H1 (cell line): Measurements from ENCODE around the gene MAGI2. TPM values are rescaled to one million over a fixed set of nuclear protein-coding genes. Genes with fewer than 3 reads are reported as not detected.
A peak's percentile ranks its signal among the peaks of the same experiment; 100 is the strongest.

Experiments used
- CTCF ChIA-PET: fragments of 300-600 bp; sonication (Branson Sonifier 250); formaldehyde crosslinking; loops from one replicate; lab custom pipeline; 2021; ENCODE audit not compliant: partially characterized antibody; lab: Charles Lee
- POLR2A ChIA-PET: fragments of 300-600 bp; sonication (Branson Sonifier 250); formaldehyde crosslinking; loops from one replicate; lab custom pipeline; 2021; ENCODE audit warnings: inconsistent platforms; ENCODE audit not compliant: partially characterized antibody; lab: Charles Lee
- DNase-seq, 2 experiments: peaks; one replicate each; pipeline versions ENCODE4 v3.0.0 to v3.0.0-alpha.2; 2010 to 2022; ENCODE audit warnings: low spot score in 2 of 2, low read depth in 1 of 2, mixed read lengths in 1 of 2
- FAIRE-seq: peaks from 2 replicates; lab custom pipeline; 2011; peaks lifted over from hg19 to GRCh38; lab: Jason Lieb, UNC
- H2AFZ ChIP-seq: 2 replicates; pipeline ENCODE4 v1.8.1; 2012; ENCODE audit warnings: low read length, inconsistent platforms
- H2AK5ac ChIP-seq: 2 replicates; pipeline ENCODE4 v1.6.1; 2013; ENCODE audit warnings: low read depth, low read length
- H2BK120ac ChIP-seq: replicated peaks from 2 replicates; pipeline ENCODE3; 2013; ENCODE audit warnings: low read depth, low read length, inconsistent platforms
- H2BK12ac ChIP-seq: 2 replicates; pipeline ENCODE4 v1.6.1; 2013; ENCODE audit warnings: low read depth, low read length
- H2BK15ac ChIP-seq: 2 replicates; pipeline ENCODE4 v1.6.1; 2013; ENCODE audit warnings: low read length
- H2BK20ac ChIP-seq: 2 replicates; pipeline ENCODE4 v1.6.1; 2013; ENCODE audit warnings: low read length
- H2BK5ac ChIP-seq: 2 replicates; pipeline ENCODE4 v1.6.1; 2013; ENCODE audit warnings: low read depth, low read length
- H3K14ac ChIP-seq: 2 replicates; pipeline ENCODE4 v1.6.1; 2013; ENCODE audit warnings: inconsistent platforms; ENCODE audit not compliant: insufficient read length
- H3K18ac ChIP-seq: 2 replicates; pipeline ENCODE4 v1.6.1; 2013; ENCODE audit warnings: low read length; ENCODE audit errors: extremely low read depth
- H3K23ac ChIP-seq: 2 replicates; pipeline ENCODE4 v1.6.1; 2013; ENCODE audit warnings: inconsistent platforms; ENCODE audit not compliant: insufficient read length
- H3K23me2 ChIP-seq: 2 replicates; pipeline ENCODE4 v1.6.1; 2013; ENCODE audit warnings: low read depth, low read length
- H3K27ac ChIP-seq: 2 replicates; pipeline ENCODE4 v1.6.1; 2011; ENCODE audit warnings: low read depth, low read length, inconsistent platforms
- H3K27me3 ChIP-seq, 4 experiments: replicated peaks in 1 of 4; 1 replicate in 1 of 4; 2 replicates in 3 of 4; pipeline versions ENCODE4 v1.6.1 to v1.8.1; 2011 to 2013; ENCODE audit warnings: low read length in 3 of 4, mild to moderate bottlenecking in 3 of 4, inconsistent platforms in 2 of 4, mixed read lengths in 2 of 4, moderate library complexity in 1 of 4; ENCODE audit not compliant: control insufficient read depth in 3 of 4, insufficient read depth in 3 of 4; ENCODE audit errors: extremely low read depth in 1 of 4
- H3K36me3 ChIP-seq, 4 experiments: 2 replicates each; pipeline versions ENCODE4 v1.6.1 to v1.8.1; 2011 to 2013; ENCODE audit warnings: mild to moderate bottlenecking in 4 of 4, low read length in 3 of 4, moderate library complexity in 2 of 4, control low read depth in 1 of 4, inconsistent platforms in 1 of 4; ENCODE audit not compliant: insufficient read depth in 4 of 4, control insufficient read depth in 2 of 4
- H3K4ac ChIP-seq: replicated peaks from 2 replicates; pipeline ENCODE3; 2013; ENCODE audit warnings: low read length, low read depth, mixed read lengths, inconsistent platforms; ENCODE audit not compliant: insufficient read length
- H3K4me1 ChIP-seq, 4 experiments: replicated peaks in 1 of 4; 1 replicate in 1 of 4; 2 replicates in 3 of 4; pipeline versions ENCODE4 v1.6.1 to v1.8.1; 2011 to 2013; ENCODE audit warnings: low read length in 3 of 4, inconsistent platforms in 2 of 4, mixed read lengths in 1 of 4; ENCODE audit not compliant: insufficient read depth in 4 of 4, control insufficient read depth in 3 of 4
- H3K4me2 ChIP-seq, 2 experiments: 2 replicates each; pipeline versions ENCODE4 v1.6.1 to v1.8.1; 2011 to 2013; ENCODE audit warnings: low read depth in 2 of 2, low read length in 2 of 2, control low read depth in 1 of 2, inconsistent platforms in 1 of 2, mild to moderate bottlenecking in 1 of 2; ENCODE audit not compliant: insufficient read depth in 1 of 2
- H3K4me3 ChIP-seq, 4 experiments: fragments of 200-600, 300-600 bp in 1 of 4; sonication (generic), shearing (Covaris generic), sonication (Bioruptor Twin) in 1 of 4; 2 replicates each; pipeline versions ENCODE4 v1.5.1 to v1.8.1; 2011 to 2016; ENCODE audit warnings: low read length in 4 of 4, low read depth in 3 of 4, control low read depth in 2 of 4, inconsistent platforms in 2 of 4, mild to moderate bottlenecking in 2 of 4, mixed read lengths in 1 of 4, moderate library complexity in 1 of 4; ENCODE audit not compliant: insufficient read depth in 2 of 4; ENCODE audit errors: extremely low read depth in 1 of 4
- H3K56ac ChIP-seq: replicated peaks from 2 replicates; pipeline ENCODE3; 2013; ENCODE audit warnings: low read depth, mild to moderate bottlenecking, mixed read lengths, low read length, inconsistent platforms; ENCODE audit not compliant: insufficient read length
- H3K79me1 ChIP-seq: 2 replicates; pipeline ENCODE4 v1.6.1; 2013; ENCODE audit warnings: low read depth, low read length, control low read depth
- H3K79me2 ChIP-seq, 2 experiments: 2 replicates each; pipeline versions ENCODE4 v1.6.1 to v1.8.1; 2012 to 2013; ENCODE audit warnings: low read length in 2 of 2, mild to moderate bottlenecking in 2 of 2, inconsistent platforms in 1 of 2; ENCODE audit not compliant: insufficient read depth in 2 of 2, control insufficient read depth in 1 of 2
- H3K9ac ChIP-seq, 4 experiments: replicated peaks in 1 of 4; 1 replicate in 1 of 4; 2 replicates in 3 of 4; pipeline versions ENCODE4 v1.6.1 to v1.8.1; 2011 to 2013; ENCODE audit warnings: low read depth in 3 of 4, low read length in 3 of 4, control low read depth in 2 of 4, mild to moderate bottlenecking in 2 of 4, moderate library complexity in 2 of 4, inconsistent platforms in 1 of 4; ENCODE audit errors: extremely low read depth in 1 of 4
- H3K9me3 ChIP-seq, 2 experiments: 2 replicates each; pipeline versions ENCODE4 v1.6.1 to v1.8.1; 2012 to 2013; ENCODE audit warnings: mild to moderate bottlenecking in 2 of 2, moderate library complexity in 2 of 2, control low read depth in 1 of 2, inconsistent platforms in 1 of 2, low read depth in 1 of 2, low read length in 1 of 2, mixed read lengths in 1 of 2; ENCODE audit not compliant: insufficient read depth in 2 of 2
- H4K20me1 ChIP-seq, 2 experiments: replicated peaks in 1 of 2; 2 replicates each; pipeline versions ENCODE3 to v1.8.1; 2011 to 2013; ENCODE audit warnings: inconsistent platforms in 2 of 2, low read length in 2 of 2, mild to moderate bottlenecking in 1 of 2; ENCODE audit not compliant: insufficient read depth in 2 of 2, control insufficient read depth in 1 of 2
- H4K5ac ChIP-seq: 2 replicates; pipeline ENCODE4 v1.6.1; 2013; ENCODE audit warnings: low read length, low read depth, mixed read lengths, inconsistent platforms; ENCODE audit not compliant: insufficient read length
- H4K8ac ChIP-seq: 2 replicates; pipeline ENCODE4 v1.8.0; 2013; ENCODE audit warnings: mild to moderate bottlenecking, moderate library complexity, low read length, inconsistent platforms; ENCODE audit not compliant: insufficient read depth; ENCODE audit errors: extremely low read depth
- H4K91ac ChIP-seq: replicated peaks from 2 replicates; pipeline ENCODE3; 2013; ENCODE audit warnings: low read length, mixed read lengths, inconsistent platforms; ENCODE audit not compliant: insufficient read length
- CEBPB ChIP-seq: IDR thresholded peaks from 2 replicates; pipeline ENCODE4 v1.6.1; 2012; ENCODE audit warnings: low read depth, low read length
- SIN3A ChIP-seq, 2 experiments: IDR thresholded peaks in 1 of 2; conservative IDR thresholded peaks in 1 of 2; 2 replicates each; pipeline ENCODE4 v1.6.1; 2011 to 2012; ENCODE audit warnings: low read length in 2 of 2, improper control_type of control experiment in 1 of 2, low read depth in 1 of 2, mild to moderate bottlenecking in 1 of 2
- WGBS, 2 experiments: shearing (Covaris generic) in 1 of 2; methylation state at CpG; one replicate each; pipeline versions ENCODE4 v1.1.6 to v1.1.7; 2013 to 2015; ENCODE audit warnings: low lambda C conversion rate in 2 of 2, mixed read lengths in 2 of 2, inconsistent platforms in 1 of 2, low coverage in 1 of 2, missing lambda C conversion rate in 1 of 2; ENCODE audit not compliant: insufficient replicate concordance in 2 of 2, insufficient coverage in 1 of 2, insufficient read length in 1 of 2; ENCODE audit errors: extremely low coverage in 1 of 2, missing lambda C conversion rate in 1 of 2; 5-methylcytosine and 5-hydroxymethylcytosine counted together
- polyA plus RNA-seq, 7 experiments: library from polyadenylated mRNA; depleted of rRNA in 3 of 7; stranded (reverse) in 5 of 7; unstranded in 2 of 7; fragments of >200 nt in 5 of 7; fragments of 200-250 nt in 2 of 7; gene quantifications; 1 replicate in 5 of 7; 2 replicates in 1 of 7; 4 replicates in 1 of 7; pipeline versions ENCODE4 v1.2.1 to v1.2.3, GENCODE V29; 2011 to 2013; ENCODE audit warnings: missing spikeins in 2 of 7, mixed read lengths in 2 of 7
- total RNA-seq: library from RNA; stranded (reverse); fragmentation: NEBNext Ultra II Directional; extraction: Animal tissue kit (Norgen Biotek cat#: 25700); gene quantifications from 2 replicates; pipeline ENCODE4 v1.2.1, GENCODE V29; 2021

Gene MAGI2
- total and polyA plus RNA-seq, 2 of the 8 experiments (the other 6 are each of a cell fraction or from before 2014, with no cell fraction given): 6.0 to 27.3 TPM

DNA sequence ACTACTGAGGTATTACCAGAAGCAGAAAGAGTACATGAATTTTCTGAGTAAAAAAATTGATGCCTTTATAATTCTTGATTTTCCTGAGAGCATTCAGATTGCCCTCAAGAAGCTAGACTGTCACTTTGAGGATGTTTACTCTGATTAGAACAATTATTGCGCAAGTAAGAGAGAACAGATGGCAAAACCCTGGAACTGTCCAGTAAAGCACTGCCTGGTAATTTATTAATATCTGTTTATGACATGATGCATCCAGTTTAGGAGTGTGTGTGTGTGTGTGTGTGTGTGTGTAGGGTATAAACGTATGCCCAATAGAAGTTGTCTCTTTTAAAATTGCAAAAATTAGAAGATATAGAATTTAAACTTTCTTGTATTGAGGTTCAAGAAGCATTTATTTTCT lies 1275.1 kb downstream of the MAGI2 start:
- H3K23ac ChIP-seq: no peak overlapping the region
- H3K9ac ChIP-seq: no peak overlapping the region
- H3K36me3 ChIP-seq: no peaks in the 10 kb centered on the region
- H3K4me1 ChIP-seq: peaks cover 0 to 6% (median under 1%) of the 10 kb centered on the region in 4 experiments; a peak in 1 of 7 replicates
- no peak overlapping the region for H4K5ac ChIP-seq
- H3K4ac ChIP-seq: no peak overlapping the region
- H2BK5ac ChIP-seq: no peak overlapping the region
- no peak overlapping the region for H3K18ac ChIP-seq
- H4K20me1 ChIP-seq: no peaks in the 10 kb centered on the region
- H2BK12ac ChIP-seq: no peak overlapping the region
- H2AK5ac ChIP-seq: no peak overlapping the region
- H3K27ac ChIP-seq: no peak overlapping the region
- WGBS, 2 experiments: 83% methylated on average over 2 of the region's 2 CpGs; no CpG with 5 or more reads in 1 of the 2 experiments
- no peaks in the 10 kb centered on the region for H3K9me3 ChIP-seq
- H3K56ac ChIP-seq: no peak overlapping the region
- no peaks in the 10 kb centered on the region for H3K79me1 ChIP-seq
- no peak overlapping the region for H3K14ac ChIP-seq
- no peak overlapping the region for H2BK15ac ChIP-seq
- H3K4me3 ChIP-seq: no peak overlapping the region
- CTCF ChIA-PET: interaction anchor here (0.6 to 1.6 kb wide), 3 partner anchors 44 to 998 kb away, joined by 3 read pairs; no protein-coding TSS in a partner anchor
- no peaks in the 10 kb centered on the region for H3K23me2 ChIP-seq
- no peak overlapping the region for H2AFZ ChIP-seq
- no peak overlapping the region for H3K4me2 ChIP-seq
- POLR2A ChIA-PET: no interaction called here
- FAIRE-seq: no peak
- H3K79me2 ChIP-seq: no peaks in the 10 kb centered on the region
- DNase-seq: no peak
- no peak overlapping the region for H2BK120ac ChIP-seq
- H3K27me3 ChIP-seq: no peaks in the 10 kb centered on the region
- TF ChIP-seq SIN3A (conservative IDR thresholded peaks at IDR 0.05 in 1 of 2, IDR thresholded peaks at IDR 0.05 in 1 of 2; ENCODE audit: low read depth in 1 of 2, low read length in 2 of 2) (no peak), CEBPB (peak; percentile 58; the same call in 1 of the 2 replicates)
- no peak overlapping the region for H4K91ac ChIP-seq
- no peak overlapping the region for H4K8ac ChIP-seq
- H2BK20ac ChIP-seq: no peak overlapping the region
